Lower leg skin (tissue), 3 donors: ENCODE results near the gene ARFIP1.

ENCODE experiments used
- POLR2A ChIP-seq, 2 donors: fragments of 450-650 bp; IDR thresholded peaks; one replicate each; pipeline ENCODE4 v1.6.1; 2016 to 2017; ENCODE audit warnings: antibody characterized with exemption in 2 of 2, mild to moderate bottlenecking in 1 of 2, moderate library complexity in 1 of 2
- TF ChIP-seq, protein P1 (sequence below), 3 donors: fragments of 450-650 bp; IDR thresholded peaks; one replicate each; pipeline ENCODE4 v1.5.1; 2016; ENCODE audit warnings: antibody characterized with exemption in 3 of 3, mild to moderate bottlenecking in 3 of 3, moderate library complexity in 2 of 3

DNA sequence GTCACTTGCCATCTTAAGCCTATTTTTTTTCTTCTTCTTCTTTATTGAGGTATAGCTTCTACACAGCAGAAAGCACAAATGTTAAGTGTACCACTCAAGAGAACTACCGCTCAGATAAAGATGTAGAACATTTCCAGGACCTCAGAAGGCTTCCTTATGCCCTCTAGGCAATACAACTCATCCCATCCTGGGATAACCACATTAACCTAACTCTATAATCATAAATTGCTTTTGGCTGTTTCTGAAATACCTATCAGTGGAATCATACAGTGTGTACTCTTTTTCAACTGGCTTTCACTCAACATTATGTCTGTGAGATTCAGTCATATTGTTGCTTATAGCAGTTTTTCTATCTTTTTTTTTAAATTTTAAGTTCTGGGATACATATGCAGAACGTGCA, 51.7 kb downstream of the ARFIP1 start:
- TF ChIP-seq, protein P1, sequence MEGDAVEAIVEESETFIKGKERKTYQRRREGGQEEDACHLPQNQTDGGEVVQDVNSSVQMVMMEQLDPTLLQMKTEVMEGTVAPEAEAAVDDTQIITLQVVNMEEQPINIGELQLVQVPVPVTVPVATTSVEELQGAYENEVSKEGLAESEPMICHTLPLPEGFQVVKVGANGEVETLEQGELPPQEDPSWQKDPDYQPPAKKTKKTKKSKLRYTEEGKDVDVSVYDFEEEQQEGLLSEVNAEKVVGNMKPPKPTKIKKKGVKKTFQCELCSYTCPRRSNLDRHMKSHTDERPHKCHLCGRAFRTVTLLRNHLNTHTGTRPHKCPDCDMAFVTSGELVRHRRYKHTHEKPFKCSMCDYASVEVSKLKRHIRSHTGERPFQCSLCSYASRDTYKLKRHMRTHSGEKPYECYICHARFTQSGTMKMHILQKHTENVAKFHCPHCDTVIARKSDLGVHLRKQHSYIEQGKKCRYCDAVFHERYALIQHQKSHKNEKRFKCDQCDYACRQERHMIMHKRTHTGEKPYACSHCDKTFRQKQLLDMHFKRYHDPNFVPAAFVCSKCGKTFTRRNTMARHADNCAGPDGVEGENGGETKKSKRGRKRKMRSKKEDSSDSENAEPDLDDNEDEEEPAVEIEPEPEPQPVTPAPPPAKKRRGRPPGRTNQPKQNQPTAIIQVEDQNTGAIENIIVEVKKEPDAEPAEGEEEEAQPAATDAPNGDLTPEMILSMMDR (IDR thresholded peaks at IDR 0.05), result no peak
- no peak for TF ChIP-seq POLR2A (IDR thresholded peaks at IDR 0.05)
